HG02981 (cell line): ENCODE measurements around the gene LRRK2.
A peak's percentile ranks its signal among the peaks of the same experiment; 100 is the strongest.
"Not testable (repeated sequence)": the region's sequence is repeated elsewhere in the genome, so short reads cannot be mapped to it uniquely, and the experiment has no call there.

Experiments used
- ATAC-seq: cut with Tn5 transposase; IDR thresholded peaks from one replicate; pipeline ENCODE4 v1.9.1; 2021; ENCODE audit warnings: mild to moderate bottlenecking, moderate library complexity; ENCODE audit not compliant: unreplicated experiment

Gene LRRK2

GRCh38 chr12:40211186-40211585 lies 13.6 kb upstream of the LRRK2 start:
- not testable (repeated sequence) for ATAC-seq

- no peak for ATAC-seq
Observed at GRCh38 chr12:40212566-40212965, 12.2 kb upstream of the LRRK2 start.

- no peak for ATAC-seq
Observed at GRCh38 chr12:40215982-40216381, 8.8 kb upstream of the LRRK2 start.

- no peak for ATAC-seq
Observed at GRCh38 chr12:40216516-40217288, 8.1 kb upstream of the LRRK2 start.

- no peak for ATAC-seq
Observed at GRCh38 chr12:40219760-40220159, 5.0 kb upstream of the LRRK2 start.

GRCh38 chr12:40222247-40222646 lies 2.5 kb upstream of the LRRK2 start:
- no peak for ATAC-seq

- ATAC-seq: no peak
Observed at GRCh38 chr12:40223646-40224045, 1.2 kb upstream of the LRRK2 start.

GRCh38 chr12:40225337-40225983 lies 663 bp downstream of the LRRK2 start:
- ATAC-seq: no peak

GRCh38 chr12:40225984-40226602 lies 1.3 kb downstream of the LRRK2 start:
- peak; percentile 63 for ATAC-seq

- ATAC-seq: no peak
Observed at GRCh38 chr12:40226705-40227104, 1.9 kb downstream of the LRRK2 start.

- ATAC-seq: no peak
Observed at GRCh38 chr12:40227447-40227846, 2.6 kb downstream of the LRRK2 start.

GRCh38 chr12:40228727-40229126 lies 3.9 kb downstream of the LRRK2 start:
- ATAC-seq: no peak

- ATAC-seq: no peak
Observed at GRCh38 chr12:40229690-40230651, 5.2 kb downstream of the LRRK2 start.

- ATAC-seq: no peak
Observed at GRCh38 chr12:40232602-40233001, 7.8 kb downstream of the LRRK2 start.

- ATAC-seq: no peak
Observed at GRCh38 chr12:40233741-40234367, 9.1 kb downstream of the LRRK2 start.

- ATAC-seq: no peak
Observed at GRCh38 chr12:40236357-40236850, 11.6 kb downstream of the LRRK2 start.

GRCh38 chr12:40238266-40238902 lies 13.6 kb downstream of the LRRK2 start:
- no peak for ATAC-seq

- ATAC-seq: no peak
Observed at GRCh38 chr12:40238979-40239378, 14.2 kb downstream of the LRRK2 start.

- ATAC-seq: no peak
Observed at GRCh38 chr12:40240779-40241178, 16.0 kb downstream of the LRRK2 start.

- no peak for ATAC-seq
Observed at GRCh38 chr12:40241741-40242140, 16.9 kb downstream of the LRRK2 start.
